GM21717 (cell line): ENCODE results near the gene DOCK11.

Experiments
- ATAC-seq: cut with Tn5 transposase; IDR thresholded peaks from one replicate; pipeline ENCODE4 v1.9.1; 2021; ENCODE audit warnings: mild to moderate bottlenecking, moderate library complexity; ENCODE audit not compliant: unreplicated experiment

DOCK11 gene

GRCh38 chrX:118528071-118528737 is 32.6 kb downstream of the DOCK11 start:
- peak; percentile 71 for ATAC-seq

GRCh38 chrX:118530219-118530911 is 34.8 kb downstream of the DOCK11 start:
- no peak for ATAC-seq

DNA sequence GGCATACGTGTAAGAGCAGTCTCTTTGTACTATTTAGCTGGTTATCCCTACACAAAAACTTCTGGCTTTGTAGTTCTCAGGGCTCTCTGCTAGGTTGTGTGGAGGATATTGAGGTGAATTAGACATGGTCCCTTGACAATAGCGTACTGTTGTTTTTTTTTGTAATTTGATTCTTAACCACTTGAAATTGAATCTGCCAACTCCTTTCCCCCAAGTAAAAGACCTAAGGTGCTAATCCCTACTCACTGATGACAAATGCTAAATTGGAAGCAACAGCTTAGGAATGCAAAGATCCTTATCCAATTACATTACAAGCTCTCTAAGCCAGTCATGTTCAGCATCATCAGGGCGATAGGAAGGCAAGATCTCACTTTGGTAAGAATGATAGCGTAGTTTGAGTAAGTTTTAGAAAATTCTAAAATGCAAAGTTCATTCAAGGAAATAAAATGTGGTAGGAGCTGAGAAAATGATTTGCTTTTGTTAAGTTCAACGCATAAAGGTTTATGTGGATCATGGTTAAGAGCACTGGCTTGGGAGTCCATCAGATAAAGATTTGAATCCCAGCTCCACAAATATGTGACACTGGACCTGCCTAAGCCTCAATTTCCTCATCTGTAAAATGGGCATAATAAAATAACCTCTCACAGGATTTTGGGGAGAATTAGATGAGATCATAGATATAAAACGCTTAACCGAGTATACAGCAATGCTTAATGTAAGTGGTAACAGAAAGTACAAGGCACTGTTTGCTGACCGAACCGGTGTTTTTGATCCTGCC is 39.3 kb downstream of the DOCK11 start:
- no peak for ATAC-seq

- peak; percentile 56 for ATAC-seq
Measured at GRCh38 chrX:118536204-118536603, 40.6 kb downstream of the DOCK11 start.

- peak; percentile 60 for ATAC-seq
Measured at GRCh38 chrX:118536687-118537461, 41.3 kb downstream of the DOCK11 start.

- ATAC-seq: no peak
Measured at GRCh38 chrX:118538386-118538785, 42.8 kb downstream of the DOCK11 start.

DNA sequence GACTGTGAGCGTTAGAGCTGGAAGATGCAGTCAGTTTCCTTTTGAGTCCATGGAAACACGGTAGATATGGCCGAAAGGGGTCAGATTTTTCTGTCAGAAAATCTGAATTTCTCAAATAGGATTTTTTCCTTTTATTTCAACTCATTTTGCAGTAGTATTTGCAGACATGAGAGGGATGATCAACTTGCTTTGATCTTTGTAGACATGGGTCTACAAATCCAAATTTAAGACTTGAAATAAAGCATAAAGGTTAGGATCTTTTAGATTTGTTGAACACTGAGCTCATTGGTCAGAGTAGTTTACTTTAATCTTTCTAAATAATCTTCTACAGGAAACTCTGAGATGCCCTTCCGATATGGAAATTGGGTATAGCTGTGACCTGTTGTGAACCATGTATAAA is 44.7 kb downstream of the DOCK11 start:
- no peak for ATAC-seq

DNA sequence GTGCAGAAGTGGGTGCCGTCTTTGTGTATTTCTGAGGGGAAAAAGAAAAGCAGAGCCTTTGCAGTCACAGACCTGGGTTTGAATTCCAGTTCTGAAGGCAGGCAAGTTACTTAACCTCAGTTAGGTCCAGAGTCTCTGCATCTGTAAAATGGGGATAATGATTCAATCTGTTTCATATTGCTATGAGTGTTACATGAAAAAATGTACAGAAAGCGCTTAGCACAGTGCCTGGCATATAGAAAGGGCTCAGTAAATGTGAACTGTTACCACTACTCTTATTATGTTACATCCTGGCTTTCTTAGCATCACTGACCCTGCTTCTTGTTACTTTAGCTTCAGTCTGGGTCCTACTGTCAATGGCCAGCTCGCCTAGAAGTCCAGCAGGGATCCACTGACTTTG is 45.9 kb downstream of the DOCK11 start:
- ATAC-seq: no peak

DNA sequence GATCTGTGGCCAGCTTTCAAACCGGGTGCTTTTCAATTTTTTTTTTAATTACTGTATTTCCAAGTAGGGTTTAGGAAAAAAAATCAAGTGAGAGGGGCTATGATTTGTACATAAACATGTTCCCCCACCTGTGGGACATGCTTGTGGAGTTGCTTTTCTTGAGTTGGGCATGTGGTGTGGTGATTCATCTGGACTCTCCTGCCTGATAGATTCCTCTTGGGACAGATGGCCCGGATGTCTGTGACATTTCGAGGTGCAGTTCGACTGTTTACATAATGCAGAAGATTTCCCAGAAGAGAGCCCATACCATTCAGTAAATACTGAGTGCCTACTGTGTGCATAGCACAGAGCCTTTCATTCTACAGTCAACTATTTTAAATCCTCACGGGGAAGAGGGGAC is 49.9 kb downstream of the DOCK11 start:
- ATAC-seq: no peak

GRCh38 chrX:118548841-118549240 is 53.2 kb downstream of the DOCK11 start:
- ATAC-seq: no peak

- ATAC-seq: no peak
Measured at GRCh38 chrX:118550792-118551191, 55.2 kb downstream of the DOCK11 start.

DNA sequence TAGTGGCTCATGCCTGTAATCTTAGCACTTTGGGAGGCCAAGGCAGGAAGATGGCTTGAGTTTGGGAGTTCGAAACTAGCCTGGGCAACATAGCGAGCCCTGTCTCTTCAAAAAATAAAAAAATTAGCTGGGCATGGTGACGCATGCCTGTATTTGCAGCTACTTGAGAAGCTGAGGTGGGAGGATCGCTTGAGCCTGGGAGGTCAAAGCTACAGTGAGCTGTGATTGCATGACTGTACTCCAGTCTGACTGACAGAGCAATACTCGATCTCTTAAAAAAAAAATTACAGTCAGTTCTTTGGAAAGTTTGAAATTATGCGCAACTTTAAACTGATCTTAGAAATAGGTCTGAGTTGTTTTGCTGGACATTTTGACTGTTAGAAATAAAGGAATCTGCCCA is 55.8 kb downstream of the DOCK11 start:
- no peak for ATAC-seq

- no peak for ATAC-seq
Measured at GRCh38 chrX:118552121-118552900, 56.7 kb downstream of the DOCK11 start.

- no peak for ATAC-seq
Measured at GRCh38 chrX:118553042-118553710, 57.6 kb downstream of the DOCK11 start.

GRCh38 chrX:118554511-118554910 is 58.9 kb downstream of the DOCK11 start:
- no peak for ATAC-seq

- ATAC-seq: no peak
Measured at GRCh38 chrX:118558926-118559325, 63.3 kb downstream of the DOCK11 start.

- ATAC-seq: no peak
Measured at GRCh38 chrX:118560489-118560888, 64.9 kb downstream of the DOCK11 start.

DNA sequence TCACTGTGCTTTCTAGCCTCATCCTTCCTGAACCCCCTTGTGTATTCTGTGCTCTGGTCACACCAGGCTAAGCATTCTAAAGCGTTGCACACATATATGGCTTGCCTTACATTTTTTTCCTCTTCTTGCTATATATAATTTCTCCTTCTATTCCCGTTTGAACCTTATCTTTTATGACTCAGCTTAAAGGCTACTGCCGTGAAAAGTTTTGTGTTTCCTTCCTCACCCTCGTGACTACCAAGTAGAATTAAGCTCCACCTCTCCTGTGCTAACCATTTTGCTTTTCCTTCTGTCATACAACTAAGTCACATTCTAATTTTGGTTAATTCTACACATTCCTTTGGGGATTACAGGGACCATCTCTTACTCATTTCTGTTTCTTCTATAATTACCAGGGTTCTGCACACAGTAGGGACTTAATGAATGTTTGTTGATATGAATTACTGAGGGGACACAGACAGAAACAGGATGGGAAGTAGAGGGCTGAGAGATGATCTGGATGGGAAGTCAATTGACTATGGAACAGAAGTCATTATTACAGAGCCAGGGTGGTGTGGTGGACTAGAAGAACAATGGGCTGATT is 67.1 kb downstream of the DOCK11 start:
- ATAC-seq: no peak

GRCh38 chrX:118564498-118564897 is 68.9 kb downstream of the DOCK11 start:
- no peak for ATAC-seq
